Stimulated activated CD8-positive, alpha-beta memory T cell treated with anti-CD3 and anti-CD28 coated beads, Interleukin-2, amount 100 ng/mL, for 1 hour (primary cell): Measurements from ENCODE around the gene EPHA10.

Experiments
- DNase-seq, 2 donors: peaks; one replicate each; pipeline ENCODE4 v3.0.0-alpha.2; 2020; ENCODE audit warnings: low read depth in 2 of 2

The EPHA10 gene

GRCh38 chr1:37734629-37735591, 30.0 kb downstream of the EPHA10 start:
- no peak for DNase-seq

DNA sequence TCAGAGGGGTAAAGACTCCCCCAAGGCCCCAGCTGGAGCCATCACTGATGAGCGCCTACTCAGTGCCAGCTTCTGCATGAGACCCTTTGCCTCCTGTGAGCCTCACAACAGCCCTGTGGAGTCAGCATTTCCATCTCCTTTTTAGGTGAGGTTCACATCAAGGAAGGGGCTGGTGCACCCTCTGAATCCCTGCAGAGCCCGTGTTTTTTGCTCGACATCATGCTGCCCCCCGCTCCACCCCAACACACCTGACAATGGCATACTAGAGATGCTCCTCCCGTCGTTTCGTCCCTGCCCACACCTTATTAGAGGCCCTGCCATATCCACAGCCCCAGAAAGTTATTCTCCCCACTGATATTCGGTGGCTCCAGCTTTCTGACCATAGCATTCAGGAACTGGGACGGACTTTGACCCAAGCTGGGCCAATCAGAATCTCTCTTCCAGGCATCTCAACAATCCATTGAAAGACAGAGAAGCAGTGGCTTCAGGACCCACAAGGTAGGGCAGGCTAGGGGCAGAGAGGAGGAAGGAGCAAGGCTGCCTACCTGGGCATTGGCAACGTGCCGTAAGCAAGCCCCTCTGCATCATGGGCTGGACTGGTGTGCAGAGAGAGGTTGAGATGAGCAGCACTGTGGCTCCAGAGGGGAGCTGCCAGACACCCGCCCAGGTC, 32.7 kb downstream of the EPHA10 start:
- no peak for DNase-seq

GRCh38 chr1:37731312-37732019, 33.5 kb downstream of the EPHA10 start:
- DNase-seq = no peak

- no peak for DNase-seq
Observed at GRCh38 chr1:37730376-37730775, 34.5 kb downstream of the EPHA10 start.

- no peak for DNase-seq
Observed at GRCh38 chr1:37728416-37728815, 36.5 kb downstream of the EPHA10 start.

DNA sequence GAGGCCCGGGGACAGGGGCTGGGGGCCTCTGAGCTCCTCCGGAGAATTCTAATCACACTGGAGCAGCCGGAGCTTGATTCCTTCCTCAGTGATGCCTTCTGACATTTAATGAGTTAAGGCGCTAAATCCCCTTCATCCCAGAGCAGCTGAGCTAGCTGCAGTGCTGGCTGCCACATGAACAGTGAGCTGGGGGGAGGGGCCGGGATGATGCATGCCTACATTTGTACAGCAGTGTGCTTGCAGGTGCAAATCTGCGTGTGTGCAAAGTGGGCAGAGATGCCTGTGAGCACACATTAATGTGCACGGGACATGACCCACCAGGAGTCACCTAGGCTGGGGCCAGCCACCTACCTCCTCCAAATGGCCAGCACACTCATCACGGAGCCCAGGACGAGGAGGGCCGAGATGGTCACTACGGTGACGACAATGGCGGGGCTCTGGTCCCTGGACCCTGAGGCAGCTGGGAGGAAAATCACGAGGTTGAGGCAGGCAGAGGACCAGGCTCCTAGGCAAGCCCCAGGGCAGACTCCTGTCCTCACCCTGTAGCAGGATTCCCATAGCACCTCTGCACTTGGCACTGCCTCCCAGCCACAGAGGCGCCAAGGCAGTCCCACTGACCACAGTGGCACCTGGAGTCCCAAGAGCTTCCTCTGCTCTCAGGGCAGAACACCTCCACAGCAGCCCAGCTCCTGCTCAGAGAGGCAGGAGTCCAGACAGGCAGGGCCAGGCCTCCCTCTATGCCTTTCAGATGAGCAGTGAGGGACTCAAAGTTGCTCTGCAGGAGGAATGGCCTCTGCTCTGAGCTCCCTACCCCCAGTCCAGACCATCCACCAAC, 38.0 kb downstream of the EPHA10 start:
- DNase-seq = no peak

DNA sequence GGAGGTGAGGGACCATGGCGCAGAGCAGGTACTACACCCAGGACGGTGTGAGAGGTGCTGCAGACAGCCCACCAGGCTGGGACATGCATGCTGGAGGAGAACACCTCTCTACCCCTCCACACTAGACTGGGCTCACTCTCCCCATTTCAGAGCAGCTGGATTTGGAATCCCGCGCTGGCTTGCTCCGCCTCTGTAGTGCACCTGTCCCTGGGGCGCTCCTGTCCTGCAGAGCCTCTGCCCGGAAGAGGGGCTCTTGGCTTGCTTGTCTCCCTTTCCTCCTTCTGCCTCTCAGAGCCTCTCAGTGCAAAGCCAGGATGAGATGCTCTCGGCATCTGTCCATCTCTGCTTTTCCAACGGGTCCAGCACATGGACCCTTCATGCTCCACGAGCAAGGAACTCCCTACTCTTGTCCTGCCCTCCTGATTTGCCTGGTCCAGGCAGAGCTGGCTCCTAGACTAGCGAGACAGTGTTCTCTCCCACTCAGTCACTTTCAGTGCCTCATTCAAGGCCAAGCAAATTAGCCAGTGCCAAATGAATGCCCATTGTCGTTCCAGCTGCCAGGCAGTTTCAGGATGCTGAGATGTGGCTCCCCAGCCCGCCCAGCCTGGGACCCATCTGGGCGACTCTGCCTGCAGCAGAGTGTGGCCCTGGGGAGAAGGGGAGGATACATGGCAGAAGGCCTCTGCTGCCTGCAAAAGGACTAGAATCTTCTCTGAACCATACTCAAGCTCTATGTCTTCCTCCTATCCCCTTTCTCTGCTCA, 38.9 kb downstream of the EPHA10 start:
- DNase-seq = no peak

GRCh38 chr1:37724575-37724974, 40.3 kb downstream of the EPHA10 start:
- DNase-seq = no peak

GRCh38 chr1:37723390-37724078, 41.4 kb downstream of the EPHA10 start:
- no peak for DNase-seq

- DNase-seq = no peak
Observed at GRCh38 chr1:37723072-37723389, 41.9 kb downstream of the EPHA10 start.

- DNase-seq = no peak
Observed at GRCh38 chr1:37722181-37723071, 42.5 kb downstream of the EPHA10 start.

- no peak for DNase-seq
Observed at GRCh38 chr1:37721565-37721964, 43.4 kb downstream of the EPHA10 start.

DNA sequence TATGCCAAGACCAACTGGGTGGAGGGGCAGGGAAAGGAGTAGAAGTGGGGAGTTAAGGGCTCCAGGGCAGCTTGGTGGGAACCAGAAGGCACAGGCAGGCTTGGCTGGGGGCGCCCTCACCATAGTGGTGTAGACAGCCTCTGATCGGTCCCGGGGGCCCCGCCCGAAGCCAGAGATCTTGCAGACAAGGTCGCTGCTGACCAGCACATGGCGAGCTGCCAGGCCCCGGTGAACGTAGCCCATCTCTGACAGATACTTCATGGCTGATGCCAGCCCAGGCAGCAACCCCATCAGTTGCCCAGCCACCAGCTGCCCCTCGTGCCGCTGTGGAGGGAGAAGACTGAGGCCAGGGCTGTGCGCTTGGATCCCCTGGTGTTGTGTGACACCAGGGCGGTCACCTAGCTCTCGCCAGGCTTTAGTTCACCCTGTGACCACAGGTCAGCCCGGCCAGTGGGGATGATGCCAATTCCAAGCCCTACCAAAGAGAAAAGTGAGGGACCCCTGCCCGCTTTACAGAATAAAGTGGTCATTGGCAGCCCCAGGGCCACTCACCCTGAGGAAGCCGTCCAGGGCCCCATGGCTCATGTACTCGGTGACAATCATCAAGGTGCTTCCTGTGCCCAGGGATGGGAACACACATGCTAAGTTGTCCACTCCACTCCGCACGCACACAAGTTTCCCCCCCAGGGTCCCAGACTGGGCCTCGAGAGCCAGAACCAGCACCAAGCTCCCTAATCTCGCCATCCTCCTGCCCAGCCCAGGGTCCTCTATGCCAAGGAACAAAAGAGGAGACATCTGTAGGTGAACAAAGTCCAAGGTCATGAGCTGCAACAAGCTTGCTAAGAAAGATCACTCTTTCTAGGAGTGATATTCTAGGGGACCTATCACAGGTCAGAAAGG, 44.4 kb downstream of the EPHA10 start:
- no peak for DNase-seq

DNA sequence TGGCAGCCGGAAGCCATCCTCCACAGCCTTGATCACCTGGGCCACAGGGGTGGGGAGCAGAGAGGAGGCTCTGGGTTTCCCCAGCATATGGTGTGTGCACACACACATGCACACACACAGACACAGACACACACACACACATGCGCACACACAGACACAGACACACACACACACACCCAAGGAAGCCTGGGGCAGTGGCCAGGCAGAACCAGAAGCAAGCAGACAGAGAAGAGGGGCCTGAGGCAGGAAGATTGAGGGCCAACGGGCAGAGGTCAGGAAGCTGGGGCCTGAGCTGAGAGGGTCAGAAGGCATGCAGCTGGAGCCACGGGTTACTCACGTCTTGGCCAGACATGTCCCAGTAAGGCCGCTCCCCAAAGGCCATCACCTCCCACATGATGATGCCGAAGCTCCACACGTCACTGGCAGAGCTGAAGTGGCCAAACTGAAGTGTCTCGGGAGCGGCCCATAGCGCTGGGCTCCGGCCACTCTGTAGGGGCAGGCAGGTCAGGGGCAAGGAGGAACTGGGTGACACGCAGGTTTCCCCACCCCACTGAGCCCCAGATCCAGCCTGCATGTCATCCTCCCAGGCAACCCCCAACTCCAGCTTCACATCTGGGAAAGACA, 45.2 kb downstream of the EPHA10 start:
- DNase-seq = no peak

DNA sequence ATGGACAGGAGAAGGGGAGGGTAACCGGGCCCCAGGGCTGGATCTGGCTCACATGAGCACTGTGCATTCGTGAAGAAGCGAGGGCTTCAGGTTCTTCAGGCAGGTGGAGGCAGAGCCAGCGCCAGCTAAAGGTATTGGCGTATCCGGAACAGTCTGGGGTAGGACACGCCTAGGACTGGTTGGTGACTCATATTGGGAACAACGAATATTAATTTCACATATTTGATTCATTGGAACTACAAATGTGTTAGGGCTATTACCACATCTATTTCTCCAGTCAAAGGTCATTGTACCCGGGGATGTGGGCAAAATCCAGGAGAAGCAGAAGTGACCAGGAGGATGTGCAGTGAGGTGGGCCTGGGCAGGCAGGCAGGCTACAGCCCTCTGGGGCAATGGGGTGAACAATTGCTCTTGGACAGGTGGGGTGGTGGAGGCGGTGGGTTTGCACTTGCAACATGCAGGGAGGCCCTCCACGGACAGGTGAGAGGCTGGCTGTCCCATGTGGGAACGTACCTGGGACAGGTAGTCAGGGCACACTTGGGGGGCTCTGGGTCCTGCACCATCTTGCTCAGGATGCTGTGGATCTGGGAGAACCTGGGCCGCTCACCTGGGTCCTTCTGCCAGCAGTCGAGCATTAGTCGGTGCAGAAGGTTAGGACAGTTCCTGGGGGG, 45.9 kb downstream of the EPHA10 start:
- DNase-seq = no peak

DNA sequence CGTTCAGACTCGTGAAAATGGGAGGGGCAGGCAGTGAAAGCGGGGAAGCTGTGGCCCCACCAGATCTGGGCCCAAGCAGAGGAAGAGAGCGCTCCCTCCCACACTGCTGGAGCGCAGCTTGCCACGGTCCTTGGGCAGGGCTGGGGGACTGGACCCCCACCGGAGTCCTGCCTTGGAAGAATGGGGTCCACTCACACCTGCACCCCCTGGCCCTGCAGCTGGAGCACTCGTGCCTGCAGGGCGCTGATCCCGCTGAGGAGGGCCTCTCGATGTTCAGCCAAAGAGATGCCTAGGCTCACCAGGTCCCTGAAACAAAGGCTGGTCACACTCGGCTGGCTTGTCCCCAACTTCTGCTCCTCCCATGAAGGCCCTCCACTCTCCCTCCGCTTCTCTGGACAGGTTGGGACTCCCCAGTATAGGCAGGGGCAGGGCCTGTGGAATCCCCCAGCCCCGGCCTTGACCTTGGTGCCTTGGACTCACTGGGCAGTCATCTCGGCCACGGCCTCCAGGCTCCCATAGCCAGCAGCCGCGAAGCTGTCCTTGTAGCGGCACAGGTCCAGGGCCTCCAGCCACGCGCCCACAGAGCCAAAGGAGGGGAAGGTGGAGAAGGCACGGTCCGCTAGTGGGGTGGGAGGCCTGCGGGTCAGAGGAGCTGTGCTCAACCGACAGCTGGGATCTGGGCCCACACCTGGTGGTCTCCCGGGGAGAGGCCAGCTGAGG, 46.6 kb downstream of the EPHA10 start:
- DNase-seq = no peak

GRCh38 chr1:37717631-37718030, 47.3 kb downstream of the EPHA10 start:
- no peak for DNase-seq
